ENCODE data around the gene TRIM17. TPM values are rescaled to one million over a fixed set of nuclear protein-coding genes. Genes with fewer than 3 reads are reported as not detected.

The TRIM17 gene
- total and polyA plus RNA-seq, 2 of the 13 experiments (the other 11 are each of a cell fraction or from before 2014, with no cell fraction given): 0.32 to 0.64 TPM

DNA sequence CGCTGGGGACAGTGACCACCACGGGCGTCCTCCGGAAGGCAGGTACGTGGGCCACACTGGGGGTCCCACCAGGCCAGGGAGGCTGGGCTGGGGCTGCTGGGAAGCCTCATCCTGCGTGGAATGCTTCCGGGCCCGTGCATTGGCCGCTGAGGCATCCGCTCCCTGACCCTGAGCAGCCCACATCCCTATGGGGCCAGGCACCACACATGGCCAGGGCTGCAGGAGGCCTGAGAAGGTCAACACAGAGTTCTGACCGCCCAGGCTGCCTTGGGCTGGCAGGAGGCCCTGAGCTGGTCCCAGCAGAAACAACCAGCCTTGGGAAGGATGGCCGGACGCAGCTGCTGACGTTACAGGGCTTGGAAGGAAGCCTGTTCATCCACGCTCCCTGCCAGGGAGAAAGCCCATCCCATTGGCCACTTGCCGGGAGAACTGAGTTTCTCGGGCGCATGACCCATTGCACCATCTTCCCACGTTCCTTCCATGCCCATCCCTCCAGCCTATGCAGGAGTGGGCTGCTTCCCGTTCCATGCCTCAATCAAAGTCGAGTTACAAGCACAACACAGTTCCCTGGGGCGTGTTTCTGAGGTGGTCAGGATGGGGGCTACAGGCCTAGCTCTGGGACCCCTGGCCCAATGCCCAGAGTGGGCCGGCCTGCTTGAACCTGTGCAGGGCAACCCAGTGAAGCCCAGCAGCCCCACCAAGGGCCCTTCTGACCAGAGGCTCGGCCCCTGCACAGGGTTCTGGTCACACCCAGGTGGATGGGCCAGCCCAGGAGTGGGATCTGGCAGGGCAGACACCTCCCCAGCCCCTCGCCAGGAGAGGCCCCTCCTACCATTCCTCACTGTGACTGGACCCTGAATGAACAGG, 41.7 kb downstream of the TRIM17 start:
- TF ChIP-seq AGO2 (optimal IDR thresholded peaks at IDR 0.05; ENCODE audit: low read depth, low read length): no peak
- H4K20me1 ChIP-seq (ENCODE audit: insufficient read depth, low read length): no peaks in the 10 kb centered on the region
- FAIRE-seq: no peak
- in situ Hi-C loops (cut with HindIII; ENCODE audit: extremely low pct_ligation_motif_present, low pct_unique_long_range_greater_than_20kb): no loop called here
- POLR2A ChIA-PET: interaction anchor here (0.6 kb wide), 1 partner anchor 32 kb away, joined by 3 read pairs; the partner anchor contains the start of gene TRIM11
- no peaks in the 10 kb centered on the region for H3K36me3 ChIP-seq (replicated peaks in 1 of 2; ENCODE audit: control insufficient read depth in 1 of 2, insufficient read depth in 2 of 2, low read length in 2 of 2)
- no peak overlapping the region for H3K9ac ChIP-seq (ENCODE audit: insufficient read depth, low read depth, low read length)
- H3K4me1 ChIP-seq (ENCODE audit: insufficient read depth, low read length): 0 out of 2 replicates have a peak, but pooled peaks cover 5% of the 10 kb centered on the region
- no peaks in the 10 kb centered on the region for H3K9me3 ChIP-seq (ENCODE audit: low read length)
- H3K4me2 ChIP-seq (ENCODE audit: low read depth, low read length): no peak overlapping the region
- DNase-seq (ENCODE audit: low spot score): no peak
- no peak overlapping the region for H3K4me3 ChIP-seq (replicated peaks in 1 of 3; ENCODE audit: insufficient read depth in 1 of 3, low read depth in 2 of 3, low read length in 3 of 3)
- no TSS peak for BruUV-seq (replicated peaks)
- H2AFZ ChIP-seq (ENCODE audit: low read length): no peak overlapping the region
- CTCF ChIA-PET (ENCODE audit: low intra/inter-chr PET ratio, low total read pairs): no interaction called here
- H3K27ac ChIP-seq (ENCODE audit: extremely low read length, insufficient read depth, low read length): no peak overlapping the region
- ATAC-seq: no peak; the same call in 2 of the 3 replicates
- no peaks in the 10 kb centered on the region for H3K79me2 ChIP-seq (ENCODE audit: insufficient read depth, low read length)
- WGBS (ENCODE audit: low lambda C conversion rate): 51% methylated on average over 8 of the region's 25 CpGs
- intact Hi-C loops (cut with micrococcal nuclease; ENCODE audit: unreplicated experiment): no loop called here
- peaks cover 0 to 12% of the 10 kb centered on the region in 2 experiments; a peak in 4 of 5 replicates for H3K27me3 ChIP-seq (ENCODE audit: control insufficient read depth in 1 of 2, insufficient read depth in 2 of 2, low read length in 2 of 2)

DNA sequence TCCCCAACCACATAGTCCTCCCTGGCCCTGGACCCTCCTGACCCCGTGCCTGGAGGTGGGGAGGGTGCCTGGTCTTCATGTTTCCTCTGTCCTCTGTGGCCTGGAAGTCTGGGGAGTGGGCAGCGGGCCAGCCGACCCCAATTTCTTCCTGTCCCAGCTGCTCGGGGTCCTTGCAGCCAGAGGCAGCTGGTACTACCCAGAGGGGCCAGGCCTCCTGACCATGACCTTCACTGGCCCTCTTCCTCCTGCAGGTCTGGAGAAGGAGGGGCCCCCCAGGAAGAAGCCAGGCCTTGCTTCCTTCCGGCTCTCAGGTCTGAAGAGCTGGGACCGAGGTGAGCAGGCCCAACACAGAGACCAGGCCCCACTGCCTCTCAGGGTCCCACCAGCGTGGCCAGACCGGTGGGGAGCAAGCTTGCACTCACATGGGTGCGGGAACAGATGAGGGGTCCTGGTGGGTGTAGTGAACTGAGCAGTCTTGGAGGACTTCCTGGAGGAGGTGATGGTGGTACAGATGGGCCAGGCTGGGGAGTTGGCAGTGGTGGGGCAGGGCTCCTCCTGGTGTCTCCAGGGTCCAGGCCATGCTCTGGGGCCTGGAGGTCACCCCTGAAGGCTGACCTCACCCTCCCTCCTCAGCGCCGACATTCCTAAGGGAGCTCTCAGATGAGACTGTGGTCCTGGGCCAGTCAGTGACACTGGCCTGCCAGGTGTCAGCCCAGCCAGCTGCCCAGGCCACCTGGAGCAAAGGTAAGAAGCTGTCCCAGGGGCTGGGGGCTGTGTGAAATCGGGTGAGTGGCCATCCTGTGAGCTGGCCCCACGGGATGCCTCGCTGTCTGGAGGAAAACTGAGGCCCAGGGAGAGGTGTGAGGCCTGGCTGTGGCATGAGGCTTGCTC, 42.7 kb downstream of the TRIM17 start:
- BruUV-seq (replicated peaks): no TSS peak
- Histone ChIP-seq H3K9ac (ENCODE audit: insufficient read depth, low read depth, low read length) (no peak overlapping the region), H3K36me3 (replicated peaks in 1 of 2; ENCODE audit: control insufficient read depth in 1 of 2, insufficient read depth in 2 of 2, low read length in 2 of 2) (no peaks in the 10 kb centered on the region), H3K27ac (ENCODE audit: extremely low read length, insufficient read depth, low read length) (no peak overlapping the region), H3K79me2 (ENCODE audit: insufficient read depth, low read length) (no peaks in the 10 kb centered on the region), H3K4me3 (replicated peaks in 1 of 3; ENCODE audit: insufficient read depth in 1 of 3, low read depth in 2 of 3, low read length in 3 of 3) (no peak overlapping the region), H3K9me3 (ENCODE audit: low read length) (no peaks in the 10 kb centered on the region), H3K4me2 (ENCODE audit: low read depth, low read length) (no peak overlapping the region), H3K4me1 (ENCODE audit: insufficient read depth, low read length) (peaks cover 12% of the 10 kb centered on the region), H2AFZ (ENCODE audit: low read length) (no peak overlapping the region), H3K27me3 (ENCODE audit: control insufficient read depth in 1 of 2, insufficient read depth in 2 of 2, low read length in 2 of 2) (peaks cover 0 to 18% of the 10 kb centered on the region in 2 experiments; a peak in 4 of 5 replicates), H4K20me1 (ENCODE audit: insufficient read depth, low read length) (no peaks in the 10 kb centered on the region)
- in situ Hi-C loops (cut with HindIII; ENCODE audit: extremely low pct_ligation_motif_present, low pct_unique_long_range_greater_than_20kb) (no loop called here), intact Hi-C loops (cut with micrococcal nuclease; ENCODE audit: unreplicated experiment) (no loop called here)
- 71% methylated on average over 7 of the region's 14 CpGs for WGBS (ENCODE audit: low lambda C conversion rate)
- DNase-seq (ENCODE audit: low spot score) (no peak), FAIRE-seq (no peak), ATAC-seq (no peak)
- POLR2A ChIA-PET: interaction anchor here (0.6 kb wide), 1 partner anchor 33 kb away, joined by 3 read pairs; the partner anchor contains the start of gene TRIM11
- CTCF ChIA-PET (ENCODE audit: low intra/inter-chr PET ratio, low total read pairs): no interaction called here
- TF ChIP-seq, protein P1, sequence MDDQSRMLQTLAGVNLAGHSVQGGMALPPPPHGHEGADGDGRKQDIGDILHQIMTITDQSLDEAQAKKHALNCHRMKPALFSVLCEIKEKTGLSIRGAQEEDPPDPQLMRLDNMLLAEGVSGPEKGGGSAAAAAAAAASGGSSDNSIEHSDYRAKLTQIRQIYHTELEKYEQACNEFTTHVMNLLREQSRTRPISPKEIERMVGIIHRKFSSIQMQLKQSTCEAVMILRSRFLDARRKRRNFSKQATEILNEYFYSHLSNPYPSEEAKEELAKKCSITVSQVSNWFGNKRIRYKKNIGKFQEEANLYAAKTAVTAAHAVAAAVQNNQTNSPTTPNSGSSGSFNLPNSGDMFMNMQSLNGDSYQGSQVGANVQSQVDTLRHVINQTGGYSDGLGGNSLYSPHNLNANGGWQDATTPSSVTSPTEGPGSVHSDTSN (CRISPR knock-in tag; IDR thresholded peaks at IDR 0.05; ENCODE audit: borderline replicate concordance): no peak
- TF ChIP-seq SRSF4 (IDR thresholded peaks at IDR 0.05; ENCODE audit: low read depth, low read length, poor library complexity, severe bottlenecking) (no peak), NR2F6 (IDR thresholded peaks at IDR 0.05) (no peak), NR2F6 (CRISPR knock-in tag; IDR thresholded peaks at IDR 0.05) (no peak), ZNF558 (CRISPR knock-in tag; IDR thresholded peaks at IDR 0.05; ENCODE audit: borderline replicate concordance) (no peak), RFX1 (IDR thresholded peaks at IDR 0.05) (no peak), HNRNPL (IDR thresholded peaks at IDR 0.05; ENCODE audit: low read depth, low read length) (no peak), ZNF17 (CRISPR knock-in tag; IDR thresholded peaks at IDR 0.05) (no peak), MZF1 (CRISPR knock-in tag; IDR thresholded peaks at IDR 0.05; ENCODE audit: borderline replicate concordance) (no peak), ZNF761 (CRISPR knock-in tag; conservative IDR thresholded peaks at IDR 0.05) (no peak), BORCS8-MEF2B (CRISPR knock-in tag; IDR thresholded peaks at IDR 0.05) (no peak), ZNF30 (CRISPR knock-in tag; IDR thresholded peaks at IDR 0.05) (no peak), ZKSCAN1 (IDR thresholded peaks at IDR 0.05; ENCODE audit: low read length) (no peak)
- TF ChIP-seq, protein P2, sequence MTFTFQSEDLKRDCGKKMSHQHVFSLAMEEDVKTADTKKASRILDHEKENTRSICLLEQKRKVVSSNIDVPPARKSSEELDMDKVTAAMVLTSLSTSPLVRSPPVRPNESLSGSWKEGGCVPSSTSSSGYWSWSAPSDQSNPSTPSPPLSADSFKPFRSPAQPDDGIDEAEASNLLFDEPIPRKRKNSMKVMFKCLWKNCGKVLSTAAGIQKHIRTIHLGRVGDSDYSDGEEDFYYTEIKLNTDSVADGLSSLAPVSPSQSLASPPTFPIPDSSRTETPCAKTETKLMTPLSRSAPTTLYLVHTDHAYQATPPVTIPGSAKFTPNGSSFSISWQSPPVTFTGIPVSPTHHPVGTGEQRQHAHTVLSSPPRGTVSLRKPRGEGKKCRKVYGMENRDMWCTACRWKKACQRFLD (CRISPR knock-in tag; IDR thresholded peaks at IDR 0.05; ENCODE audit: borderline replicate concordance): no peak
